Fibroblast of gingiva (primary cell): ENCODE results near the gene SNX14.
A peak's percentile ranks its signal among the peaks of the same experiment; 100 is the strongest.
"Not testable (repeated sequence)": the region's sequence is repeated elsewhere in the genome, so short reads cannot be mapped to it uniquely, and the experiment has no call there.

Experiments used
- DNase-seq: peaks from one replicate; pipeline ENCODE4 v3.0.0-alpha.2; 2011; ENCODE audit warnings: low read depth

Gene SNX14

GRCh38 chr6:85591207-85591606 is 2.5 kb downstream of the SNX14 start:
- no peak for DNase-seq

DNA sequence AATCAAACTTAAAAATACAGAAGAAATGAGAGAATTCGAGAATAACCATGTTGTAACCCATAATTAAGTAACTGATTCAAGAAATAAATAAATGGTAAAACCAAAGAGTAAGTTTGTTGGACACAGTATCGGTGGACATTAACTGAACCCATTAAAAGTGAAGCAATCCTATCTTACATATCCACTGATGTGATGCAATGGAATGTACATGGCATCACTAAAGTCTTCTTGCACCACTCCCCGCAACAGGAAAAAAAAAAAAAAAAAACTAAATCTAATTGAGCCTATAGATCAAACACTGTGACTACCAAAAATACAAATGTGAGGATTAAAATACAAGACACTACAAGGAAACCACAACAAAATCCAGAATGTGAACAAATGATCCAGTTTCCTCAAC is 7.9 kb downstream of the SNX14 start:
- peak; percentile 78 for DNase-seq

- DNase-seq = not testable (repeated sequence)
Measured at GRCh38 chr6:85582832-85583231, 10.8 kb downstream of the SNX14 start.

DNA sequence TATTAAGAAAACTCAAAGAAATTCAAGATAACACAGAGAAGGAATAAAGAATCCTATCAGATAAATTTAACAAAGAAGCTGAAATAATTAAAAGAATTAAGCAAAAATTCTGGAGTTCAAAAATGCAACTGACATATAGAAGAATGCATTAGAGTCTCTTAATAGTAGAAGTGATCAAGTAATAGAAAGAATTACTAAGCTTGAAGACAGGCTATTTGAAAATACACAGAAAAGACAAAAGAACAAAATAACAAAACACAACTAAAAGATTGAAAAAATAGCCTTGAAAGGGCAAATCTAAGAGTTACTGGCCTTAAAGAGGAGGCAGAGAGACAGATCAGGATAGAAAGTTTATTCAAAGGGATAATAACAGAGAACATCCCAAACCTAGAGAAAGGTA is 12.1 kb downstream of the SNX14 start:
- DNase-seq = no peak

GRCh38 chr6:85580878-85581267 is 12.8 kb downstream of the SNX14 start:
- no peak for DNase-seq

- no peak for DNase-seq
Measured at GRCh38 chr6:85580118-85580877, 13.4 kb downstream of the SNX14 start.

DNA sequence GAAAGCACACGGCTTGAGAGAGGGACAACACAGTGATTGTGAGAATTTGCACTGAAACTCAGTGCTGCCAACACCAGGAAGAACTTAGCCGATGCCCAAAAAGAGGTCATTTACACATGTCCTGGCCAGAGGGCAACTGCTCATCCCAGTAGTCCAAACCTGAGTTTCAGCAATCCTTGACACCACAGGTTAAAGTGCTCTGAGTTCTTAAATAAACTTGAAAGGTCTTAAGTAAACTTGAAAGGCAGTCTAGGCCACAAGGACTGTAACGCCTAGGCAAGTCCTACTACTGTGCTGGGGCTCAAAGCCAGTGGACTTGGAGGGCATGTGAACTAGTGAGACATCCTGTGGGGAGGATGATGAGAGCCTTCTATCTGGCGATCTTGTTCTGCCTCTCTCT is 14.1 kb downstream of the SNX14 start:
- DNase-seq = no peak

GRCh38 chr6:85576476-85576875 is 17.2 kb downstream of the SNX14 start:
- DNase-seq = no peak

DNA sequence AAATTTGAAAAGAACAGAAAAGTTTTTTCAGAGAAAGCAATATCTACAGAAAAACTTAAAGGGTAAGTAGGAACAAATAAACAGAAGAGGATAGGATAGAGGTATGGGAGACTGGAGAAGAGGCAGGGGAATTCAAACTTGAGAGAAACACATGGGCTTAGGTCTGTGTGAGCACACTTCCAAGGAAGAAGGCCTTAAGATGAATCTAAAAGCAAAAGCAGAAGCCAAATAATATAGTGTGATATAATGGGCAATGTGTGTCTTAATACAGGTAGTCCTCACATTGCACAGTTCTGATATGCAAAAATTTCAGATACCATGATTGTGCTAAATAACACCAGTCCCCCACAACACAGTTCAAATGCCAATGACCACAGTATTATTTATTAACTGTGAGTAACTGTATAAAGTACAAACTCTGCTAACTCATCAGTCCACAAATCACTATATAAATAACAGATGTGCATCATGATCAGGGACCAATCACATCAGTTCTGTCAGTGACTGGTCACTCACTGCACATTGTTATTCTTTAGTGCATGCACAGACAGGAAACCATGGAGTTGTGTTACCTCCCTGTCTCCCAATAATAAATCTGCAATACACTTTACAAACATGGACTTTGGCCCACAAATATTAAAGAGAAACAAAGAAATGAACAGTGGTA is 18.6 kb downstream of the SNX14 start:
- DNase-seq = peak; percentile 56

DNA sequence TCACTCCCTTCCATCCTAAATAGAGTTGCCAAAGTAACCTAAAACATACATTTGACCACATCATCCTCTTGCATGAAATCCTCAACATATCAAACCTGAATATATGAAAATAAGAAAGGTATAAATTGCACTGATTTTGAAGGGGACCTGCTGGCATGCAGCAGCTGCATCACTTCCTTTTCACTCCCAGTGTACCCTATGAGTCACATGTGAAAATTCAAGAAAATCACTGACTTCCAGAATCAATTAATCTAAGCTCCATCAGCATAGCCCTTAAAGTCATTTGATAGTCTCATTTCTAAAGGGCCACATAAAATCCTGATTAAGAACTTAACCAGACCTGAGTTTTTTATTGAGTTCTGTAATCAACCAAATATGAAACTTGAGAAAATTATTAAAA is 24.3 kb downstream of the SNX14 start:
- DNase-seq = no peak

- no peak for DNase-seq
Measured at GRCh38 chr6:85568411-85568810, 25.2 kb downstream of the SNX14 start.

DNA sequence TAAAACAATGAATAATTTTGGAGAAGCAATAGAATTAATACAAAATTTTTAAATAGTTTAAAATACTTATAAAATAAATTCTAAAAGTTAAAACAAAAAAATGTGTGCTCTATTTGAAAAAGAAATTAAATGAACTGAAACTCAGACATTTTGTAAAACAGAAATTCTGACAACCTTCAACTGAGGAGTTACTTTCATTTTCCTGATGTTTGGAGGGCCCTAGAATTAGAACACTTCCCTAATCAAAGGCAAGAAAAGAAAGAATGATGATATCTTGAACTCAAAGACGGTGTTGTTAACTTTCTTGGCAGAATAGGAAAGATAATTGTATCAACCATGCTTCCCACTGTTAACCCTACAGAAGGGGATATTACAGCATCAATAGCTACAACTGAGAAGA is 27.9 kb downstream of the SNX14 start:
- no peak for DNase-seq

DNA sequence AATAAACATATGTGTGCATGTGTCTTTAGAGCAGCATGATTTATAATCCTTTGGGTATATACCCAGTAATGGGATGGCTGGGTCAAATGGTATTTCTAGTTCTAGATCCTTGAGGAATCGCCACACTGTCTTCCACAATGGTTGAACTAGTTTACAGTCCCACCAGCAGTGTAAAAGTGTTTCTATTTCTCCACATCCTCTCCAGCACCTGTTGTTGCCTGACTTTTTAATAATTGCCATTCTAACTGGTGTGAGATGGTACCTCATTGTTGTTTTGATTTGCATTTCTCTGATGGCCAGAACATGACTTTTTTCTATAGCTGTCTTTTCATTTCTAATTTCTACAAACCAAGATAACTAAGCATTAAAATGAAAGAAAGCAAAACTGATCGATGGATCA is 29.4 kb downstream of the SNX14 start:
- not testable (repeated sequence) for DNase-seq

- DNase-seq = peak; percentile 29
Measured at GRCh38 chr6:85561750-85562357, 31.8 kb downstream of the SNX14 start.

- DNase-seq = no peak
Measured at GRCh38 chr6:85556992-85557668, 36.5 kb downstream of the SNX14 start.

- DNase-seq = no peak
Measured at GRCh38 chr6:85552652-85553051, 41.0 kb downstream of the SNX14 start.

- DNase-seq = no peak
Measured at GRCh38 chr6:85551264-85551663, 42.4 kb downstream of the SNX14 start.

DNA sequence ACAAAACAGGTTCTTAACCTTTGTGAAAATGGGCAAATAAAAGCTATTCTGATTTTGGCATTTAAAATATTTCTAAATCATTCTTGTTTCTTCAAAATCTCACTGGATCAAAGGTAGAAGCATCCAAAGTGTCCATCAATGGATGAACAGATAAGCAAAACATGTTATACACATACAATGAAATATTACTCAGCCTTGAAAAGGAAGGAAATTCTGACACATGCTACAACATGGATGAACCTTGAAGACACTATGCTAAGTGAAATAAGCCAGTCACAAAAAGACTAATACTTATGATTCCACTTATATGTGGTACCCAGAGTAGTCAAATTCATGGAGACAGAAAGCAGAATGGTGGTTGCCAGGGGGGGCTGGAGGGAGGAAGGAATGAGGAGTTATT is 45.9 kb downstream of the SNX14 start:
- no peak for DNase-seq

- no peak for DNase-seq
Measured at GRCh38 chr6:85544776-85545175, 48.9 kb downstream of the SNX14 start.

DNA sequence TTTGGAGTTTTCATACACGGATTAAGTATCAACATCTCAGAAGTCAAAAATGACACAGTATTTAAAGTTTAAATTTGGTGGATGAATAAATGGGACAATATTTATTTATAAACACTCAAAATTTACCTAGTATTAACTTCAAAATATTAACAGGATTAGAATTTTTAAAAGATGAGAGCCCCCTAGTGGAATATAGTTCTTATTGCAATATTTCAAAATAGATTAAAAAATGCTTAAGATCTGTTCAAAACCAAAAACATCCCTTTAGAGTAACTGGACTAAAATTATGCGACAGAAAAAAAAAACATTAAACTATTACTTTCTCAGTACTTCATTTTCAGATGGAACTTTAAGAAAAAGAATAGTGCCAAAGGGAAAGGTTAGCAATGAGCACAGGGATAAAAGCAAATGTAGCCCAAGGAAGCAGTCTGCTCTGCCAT is 56.6 kb downstream of the SNX14 start:
- DNase-seq = peak; percentile 2

DNA sequence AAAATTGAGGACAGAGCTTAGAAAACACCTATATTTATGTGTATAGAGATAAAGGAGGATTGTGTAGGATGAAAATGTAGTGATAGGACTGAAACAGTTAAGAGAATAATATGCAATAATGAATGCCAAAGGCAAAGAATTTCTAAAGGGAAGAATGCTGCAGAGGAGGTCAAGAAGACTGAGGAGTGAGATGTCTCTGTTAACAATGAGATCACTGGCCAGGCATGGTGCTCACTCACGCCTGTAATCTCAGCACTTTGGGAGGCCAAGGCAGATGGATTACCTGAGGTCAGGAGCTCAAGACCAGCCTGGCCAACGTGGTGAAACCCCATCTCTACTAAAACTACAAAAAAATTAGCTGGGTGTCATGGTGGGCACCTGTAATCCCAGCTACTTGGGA is 69.4 kb downstream of the SNX14 start:
- DNase-seq = not testable (repeated sequence)

DNA sequence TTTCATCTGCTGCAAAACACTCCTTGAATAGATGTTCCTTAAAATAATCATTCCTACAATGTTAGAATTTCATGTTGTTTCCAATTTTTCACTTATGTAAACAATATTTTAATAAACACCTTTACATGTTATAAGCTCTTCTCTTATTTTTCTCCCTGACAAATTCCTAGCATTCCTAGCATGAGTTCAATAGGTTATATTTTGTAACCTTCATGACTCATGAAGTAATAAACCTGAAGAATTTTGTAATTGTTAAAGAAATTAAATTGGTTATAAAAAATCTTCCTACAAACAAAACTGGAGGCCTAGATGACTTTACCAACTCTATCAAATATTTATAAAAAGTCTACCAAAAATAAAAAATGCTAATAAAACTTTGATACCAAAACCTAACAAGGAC is 77.5 kb downstream of the SNX14 start:
- DNase-seq = no peak
